Measurements from ENCODE around the gene ING1. TPM values are rescaled to one million over a fixed set of nuclear protein-coding genes. Genes with fewer than 3 reads are reported as not detected.

Gene ING1
- polyA plus RNA-seq, 2 of the 4 experiments (the other 2 are of a cell fraction), result 7.9 to 8.6 TPM

DNA sequence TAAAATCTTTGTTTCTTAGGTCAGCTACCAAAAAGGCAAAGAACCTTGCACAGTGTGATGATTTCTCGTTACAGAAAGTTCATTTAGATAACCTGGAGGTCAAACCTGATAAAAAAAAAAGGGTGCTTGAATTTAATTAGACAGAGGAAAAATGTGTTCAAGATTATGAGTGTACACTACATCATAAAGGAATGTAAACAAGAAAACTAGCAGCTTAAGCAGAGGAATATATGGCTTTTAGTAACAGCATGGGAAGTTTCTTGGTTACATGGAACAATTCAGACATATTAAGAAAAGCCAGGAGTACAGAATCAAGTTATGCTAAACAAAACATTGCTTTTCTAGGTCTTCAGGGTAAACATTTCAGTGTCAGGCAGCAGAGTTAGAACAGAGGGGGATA, 32.9 kb downstream of the ING1 start:
- FAIRE-seq (no peak), ATAC-seq (no peak), DNase-seq (ENCODE audit: low read depth in 1 of 2, low spot score in 1 of 2) (no peak)
- WGBS (ENCODE audit: missing lambda C conversion rate), result 74% methylated on average over 1 of the region's 1 CpG
- Histone ChIP-seq H3K9me3 (0 out of 3 replicates have a peak, but pooled peaks cover 5% of the 10 kb centered on the region), H3K4me2 (no peak overlapping the region), H3K4me1 (no peaks in the 10 kb centered on the region), H3K4me3 (no peak overlapping the region), H3K27ac (no peak overlapping the region)
- CTCF ChIA-PET, result no interaction called here
- POLR2A ChIA-PET, result no interaction called here
- TF ChIP-seq CEBPB (IDR thresholded peaks at IDR 0.05), result no peak

GRCh38 chr13:110748271-110748670, 34.8 kb downstream of the ING1 start:
- H3K4me3 ChIP-seq, result no peak overlapping the region
- H3K4me1 ChIP-seq, result no peaks in the 10 kb centered on the region
- WGBS (ENCODE audit: missing lambda C conversion rate), result 81% methylated on average over 4 of the region's 4 CpGs
- DNase-seq (ENCODE audit: low read depth in 1 of 2, low spot score in 1 of 2), result no peak
- H3K27ac ChIP-seq, result no peak overlapping the region
- CTCF ChIA-PET, result no interaction called here
- no peak for TF ChIP-seq MAFK (IDR thresholded peaks at IDR 0.05; ENCODE audit: partially characterized antibody)
- no peak for TF ChIP-seq MAX (IDR thresholded peaks at IDR 0.05)
- TF ChIP-seq ESRRA (IDR thresholded peaks at IDR 0.05; ENCODE audit: borderline replicate concordance, low read length), result no peak
- TF ChIP-seq, protein P1, sequence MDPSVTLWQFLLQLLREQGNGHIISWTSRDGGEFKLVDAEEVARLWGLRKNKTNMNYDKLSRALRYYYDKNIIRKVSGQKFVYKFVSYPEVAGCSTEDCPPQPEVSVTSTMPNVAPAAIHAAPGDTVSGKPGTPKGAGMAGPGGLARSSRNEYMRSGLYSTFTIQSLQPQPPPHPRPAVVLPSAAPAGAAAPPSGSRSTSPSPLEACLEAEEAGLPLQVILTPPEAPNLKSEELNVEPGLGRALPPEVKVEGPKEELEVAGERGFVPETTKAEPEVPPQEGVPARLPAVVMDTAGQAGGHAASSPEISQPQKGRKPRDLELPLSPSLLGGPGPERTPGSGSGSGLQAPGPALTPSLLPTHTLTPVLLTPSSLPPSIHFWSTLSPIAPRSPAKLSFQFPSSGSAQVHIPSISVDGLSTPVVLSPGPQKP (IDR thresholded peaks at IDR 0.05; ENCODE audit: low read depth, low read length), result no peak
- no peak for TF ChIP-seq CBX8 (IDR thresholded peaks at IDR 0.05)
- TF ChIP-seq, protein P2, sequence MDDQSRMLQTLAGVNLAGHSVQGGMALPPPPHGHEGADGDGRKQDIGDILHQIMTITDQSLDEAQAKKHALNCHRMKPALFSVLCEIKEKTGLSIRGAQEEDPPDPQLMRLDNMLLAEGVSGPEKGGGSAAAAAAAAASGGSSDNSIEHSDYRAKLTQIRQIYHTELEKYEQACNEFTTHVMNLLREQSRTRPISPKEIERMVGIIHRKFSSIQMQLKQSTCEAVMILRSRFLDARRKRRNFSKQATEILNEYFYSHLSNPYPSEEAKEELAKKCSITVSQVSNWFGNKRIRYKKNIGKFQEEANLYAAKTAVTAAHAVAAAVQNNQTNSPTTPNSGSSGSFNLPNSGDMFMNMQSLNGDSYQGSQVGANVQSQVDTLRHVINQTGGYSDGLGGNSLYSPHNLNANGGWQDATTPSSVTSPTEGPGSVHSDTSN (IDR thresholded peaks at IDR 0.05), result no peak
- TF ChIP-seq HOXB13 (CRISPR knock-in tag; IDR thresholded peaks at IDR 0.05; ENCODE audit: low read depth), result no peak
- no peak for TF ChIP-seq CEBPB (IDR thresholded peaks at IDR 0.05)
- no peak for TF ChIP-seq RAD21 (conservative IDR thresholded peaks at IDR 0.05 in 1 of 2, IDR thresholded peaks at IDR 0.05 in 1 of 2)
- no peak for TF ChIP-seq FOXS1 (CRISPR knock-in tag; IDR thresholded peaks at IDR 0.05)
- no peak for TF ChIP-seq CHD2 (IDR thresholded peaks at IDR 0.05; ENCODE audit: low read length, partially characterized antibody)
- no peak for TF ChIP-seq REST (IDR thresholded peaks at IDR 0.05)
- no peak for TF ChIP-seq HOXB5 (CRISPR knock-in tag; IDR thresholded peaks at IDR 0.05)
- no peak for TF ChIP-seq USF2 (IDR thresholded peaks at IDR 0.05)
- no peak for TF ChIP-seq JUNB (IDR thresholded peaks at IDR 0.05)
- TF ChIP-seq ZNF302 (CRISPR knock-in tag; IDR thresholded peaks at IDR 0.05), result no peak
- TF ChIP-seq CHD4 (IDR thresholded peaks at IDR 0.05; ENCODE audit: borderline replicate concordance), result no peak
- TF ChIP-seq FOSL2 (IDR thresholded peaks at IDR 0.05), result no peak
- TF ChIP-seq FOSL2 (CRISPR knock-in tag; IDR thresholded peaks at IDR 0.05), result no peak
- TF ChIP-seq GATA3 (IDR thresholded peaks at IDR 0.05; ENCODE audit: borderline replicate concordance), result no peak
- TF ChIP-seq RCOR1 (IDR thresholded peaks at IDR 0.05; ENCODE audit: low read depth, low read length), result no peak
- no peak overlapping the region for H3K4me2 ChIP-seq
- no peak for ATAC-seq
- POLR2A ChIA-PET, result no interaction called here
- H3K9me3 ChIP-seq, result peaks cover 10% of the 10 kb centered on the region; the same call in 1 of the 3 replicates
- FAIRE-seq, result no peak
